Heart left ventricle (tissue), 16 donors: Measurements from ENCODE around the gene BCL6. TPM values are rescaled to one million over a fixed set of nuclear protein-coding genes. Genes with fewer than 3 reads are reported as not detected.
"Not testable (repeated sequence)": the region's sequence is repeated elsewhere in the genome, so short reads cannot be mapped to it uniquely, and the experiment has no call there.

Experiments
- ATAC-seq, 4 donors: fragments of 200-7000 bp; cut with Tn5 transposase; one replicate each; pipeline ENCODE4 v1.9.1; 2020 to 2022; ENCODE audit warnings: moderate library complexity in 4 of 4, mild to moderate bottlenecking in 3 of 4, moderate number of reproducible peaks in 1 of 4
- DNase-seq, 5 donors: peaks; one replicate each; pipeline ENCODE4 v3.0.0-alpha.2; 2020
- H3K27ac ChIP-seq, 12 donors: fragments of 200-600 bp; sonication (generic) in 4 of 12; one replicate each; pipeline versions ENCODE4 v1.5.0 to v1.8.0; 2016 to 2022; ENCODE audit warnings: mild to moderate bottlenecking in 2 of 12
- H3K27me3 ChIP-seq, 9 donors: fragments of 200-600 bp; sonication (generic) in 2 of 9; one replicate each; pipeline versions ENCODE4 v1.5.1 to v1.8.0; 2016 to 2022; ENCODE audit warnings: mild to moderate bottlenecking in 3 of 9
- H3K36me3 ChIP-seq, 9 donors: fragments of 200-600 bp; sonication (generic) in 2 of 9; one replicate each; pipeline versions ENCODE4 v1.5.0 to v1.8.0; 2018 to 2022; ENCODE audit warnings: mild to moderate bottlenecking in 2 of 9
- H3K4me1 ChIP-seq, 12 donors: fragments of 200-600 bp; sonication (generic) in 4 of 12; one replicate each; pipeline versions ENCODE4 v1.5.0 to v1.8.0; 2016 to 2022; ENCODE audit warnings: mild to moderate bottlenecking in 3 of 12
- H3K4me3 ChIP-seq, 12 donors: fragments of 200-600 bp; sonication (generic) in 4 of 12; one replicate each; pipeline versions ENCODE4 v1.5.0 to v1.8.0; 2017 to 2022; ENCODE audit warnings: mild to moderate bottlenecking in 9 of 12, moderate library complexity in 4 of 12
- H3K9me3 ChIP-seq, 12 donors: fragments of 200-600 bp; sonication (generic) in 4 of 12; one replicate each; pipeline versions ENCODE4 v1.5.0 to v1.8.0; 2016 to 2022; ENCODE audit warnings: mild to moderate bottlenecking in 1 of 12
- POLR2A ChIP-seq, 2 donors: fragments of 450-650 bp; IDR thresholded peaks; one replicate each; pipeline ENCODE4 v1.6.1; 2017; ENCODE audit warnings: antibody characterized with exemption in 2 of 2, mild to moderate bottlenecking in 2 of 2, moderate library complexity in 2 of 2
- WGBS, 4 donors: extraction: QIAGEN DNeasy Blood & Tissue Kit in 2 of 4; methylation state at CpG; one replicate each; pipeline versions ENCODE4 v1.1.5 to v1.1.7; 2013 to 2018; 5-methylcytosine and 5-hydroxymethylcytosine counted together
- intact Hi-C, 10 donors: fragments of 100-400 bp; cut with DNase I; formaldehyde crosslinking; loops; one replicate each; pipeline versions ENCODE4 v1.11.1 to v1.14.2; 2022
- polyA plus RNA-seq, 2 donors: library from polyadenylated mRNA; stranded (reverse); fragments of 200-250 nt; gene quantifications; one replicate each; pipeline ENCODE4 v1.2.3, GENCODE V29; 2013
- total RNA-seq, 9 donors: library from RNA; depleted of rRNA in 2 of 9; stranded (reverse); fragments of >200 nt in 2 of 9; fragmentation: NEBNext Ultra II Directional in 3 of 9; extraction: Animal tissue kit (Norgen Biotek cat#: 25700) in 3 of 9; gene quantifications; one replicate each; pipeline versions ENCODE4 v1.1.0 to v1.2.4, GENCODE V29; 2016 to 2023
- TF ChIP-seq, protein P1 (sequence below), 12 donors: fragments of 200-600 bp; sonication (generic) in 4 of 12; IDR thresholded peaks; one replicate each; pipeline versions ENCODE4 v1.5.0 to v1.8.0; 2018 to 2022; ENCODE audit warnings: antibody characterized with exemption in 12 of 12, mild to moderate bottlenecking in 5 of 12
- donor health status: ischemic (EF 13 %, LVEDD 7.1; RV severe dilation, severe dysfunction).
- donor health status: healthy with polysubstance abuse.
- donor health status: DM: no; HTN: yes; CAD: no.
- donor health status: DM: no; HTN: no; CAD: no.
- donor health status: ischemic (EF 25% LVEDD 6.9; RV normal size, moderate dysfunction).
- donor health status: ischemic (EF 25% LVEDD 5.7; RV mildly dilated, moderate dysfunction).
- donor health status: healthy.
- donor health status: DM: yes; HTN: yes; CAD: no.
- donor health status: ischemic (EF 35%, LVEDD 5.7; RV mildly dilated, moderate dysfunction).
- donor health status: nonischemic (EF 11% LVEDD 7.7; RV severe dilation, severe dysfunction).
- donor health status: DM: yes; HTN: yes; CAD: no.
- donor health status: PGD.
- donor health status: ischemic (EF 29% LVEDD 5.4; RV normal size, mild dysfunction).
- donor health status: nonischemic (EF 23%, LVEDD 6.1; RV moderate dilation, normal function).

The BCL6 gene
- total and polyA plus RNA-seq, 11 donors = 29.3 to 109 (median 45.7) TPM

DNA sequence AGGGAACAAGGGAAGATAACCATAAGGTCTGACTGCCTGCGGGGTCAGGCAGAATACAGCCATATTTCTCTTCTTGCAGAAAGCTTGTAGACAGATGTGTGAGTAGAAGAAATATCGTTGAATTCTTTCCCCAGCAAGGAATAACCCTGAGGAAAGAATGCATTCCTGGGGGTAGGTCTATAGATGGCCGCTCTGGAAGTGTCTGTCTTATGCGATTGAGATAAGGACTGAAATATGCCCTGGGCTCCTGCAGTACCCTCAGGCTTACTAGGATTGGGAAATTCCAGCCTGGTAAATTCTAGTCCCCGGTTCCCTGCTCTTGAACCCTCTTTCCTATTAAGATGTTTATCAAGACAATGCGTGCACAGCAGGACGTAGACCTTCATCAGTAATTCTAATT, 59.3 kb downstream of the BCL6 start:
- H3K27me3 ChIP-seq = peaks cover 0 to 12% (median 0%) of the 10 kb centered on the region in 9 donors
- no peak for TF ChIP-seq POLR2A (IDR thresholded peaks at IDR 0.05)
- TF ChIP-seq, protein P1, sequence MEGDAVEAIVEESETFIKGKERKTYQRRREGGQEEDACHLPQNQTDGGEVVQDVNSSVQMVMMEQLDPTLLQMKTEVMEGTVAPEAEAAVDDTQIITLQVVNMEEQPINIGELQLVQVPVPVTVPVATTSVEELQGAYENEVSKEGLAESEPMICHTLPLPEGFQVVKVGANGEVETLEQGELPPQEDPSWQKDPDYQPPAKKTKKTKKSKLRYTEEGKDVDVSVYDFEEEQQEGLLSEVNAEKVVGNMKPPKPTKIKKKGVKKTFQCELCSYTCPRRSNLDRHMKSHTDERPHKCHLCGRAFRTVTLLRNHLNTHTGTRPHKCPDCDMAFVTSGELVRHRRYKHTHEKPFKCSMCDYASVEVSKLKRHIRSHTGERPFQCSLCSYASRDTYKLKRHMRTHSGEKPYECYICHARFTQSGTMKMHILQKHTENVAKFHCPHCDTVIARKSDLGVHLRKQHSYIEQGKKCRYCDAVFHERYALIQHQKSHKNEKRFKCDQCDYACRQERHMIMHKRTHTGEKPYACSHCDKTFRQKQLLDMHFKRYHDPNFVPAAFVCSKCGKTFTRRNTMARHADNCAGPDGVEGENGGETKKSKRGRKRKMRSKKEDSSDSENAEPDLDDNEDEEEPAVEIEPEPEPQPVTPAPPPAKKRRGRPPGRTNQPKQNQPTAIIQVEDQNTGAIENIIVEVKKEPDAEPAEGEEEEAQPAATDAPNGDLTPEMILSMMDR (IDR thresholded peaks at IDR 0.05) = no peak
- DNase-seq = no peak
- peaks cover 0 to 23% (median 5%) of the 10 kb centered on the region in 12 donors for H3K9me3 ChIP-seq
- intact Hi-C loops = no loop called here
- no peak overlapping the region for H3K4me3 ChIP-seq
- no peak for ATAC-seq
- 88 to 95% (median 93%) methylated on average over 7 of the region's 7 CpGs for WGBS, 4 donors
- no peak overlapping the region for H3K27ac ChIP-seq
- no peaks in the 10 kb centered on the region for H3K4me1 ChIP-seq
- H3K36me3 ChIP-seq = no peaks in the 10 kb centered on the region

DNA sequence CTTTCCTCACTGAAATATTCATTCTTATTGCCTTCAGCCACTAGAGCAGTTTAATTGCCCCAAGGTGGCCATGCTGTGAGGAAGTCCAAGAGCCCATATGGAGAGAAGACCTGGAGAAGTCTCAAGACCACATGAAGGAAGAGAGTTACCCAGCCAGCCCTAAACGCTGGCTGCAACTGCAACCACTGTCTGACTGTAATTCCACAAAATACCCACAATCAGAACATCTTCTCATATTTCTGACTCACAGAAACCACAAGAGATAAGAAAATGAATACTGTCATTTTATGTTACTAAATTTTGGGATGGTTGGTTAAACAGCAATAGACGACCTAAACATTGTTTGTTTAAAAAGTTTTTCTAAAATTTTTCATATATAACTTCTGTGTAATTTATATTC, 60.4 kb downstream of the BCL6 start:
- no peak overlapping the region for H3K27ac ChIP-seq
- 56 to 73% (median 67%) methylated on average over 2 of the region's 2 CpGs for WGBS, 4 donors

DNA sequence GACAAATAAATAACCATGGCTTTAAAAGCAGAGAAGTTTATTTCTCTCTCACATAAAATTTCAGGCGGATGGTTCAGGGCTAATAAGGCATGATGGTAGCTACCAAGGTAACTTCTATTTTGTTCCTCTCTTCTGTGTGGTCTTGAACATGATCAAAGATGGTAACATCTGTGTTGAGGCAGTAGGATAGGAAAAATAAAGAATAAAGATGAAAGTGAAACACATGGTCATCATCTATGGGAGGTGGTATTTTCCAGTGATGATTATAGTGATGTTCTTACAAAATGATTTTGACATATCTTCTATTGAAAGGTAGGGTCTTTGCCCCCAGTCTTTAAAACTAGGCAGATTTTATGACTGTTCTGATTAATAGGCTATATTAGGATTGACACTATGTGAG, 60.8 kb downstream of the BCL6 start:
- peaks cover 0 to 23% (median 5%) of the 10 kb centered on the region in 12 donors for H3K9me3 ChIP-seq
- no peak overlapping the region for H3K4me3 ChIP-seq
- no peak for TF ChIP-seq POLR2A (IDR thresholded peaks at IDR 0.05)
- TF ChIP-seq, protein P1 (IDR thresholded peaks at IDR 0.05) = no peak
- H3K27ac ChIP-seq = no peak overlapping the region
- H3K27me3 ChIP-seq = peaks cover 0 to 10% (median 0%) of the 10 kb centered on the region in 9 donors
- DNase-seq (no peak), ATAC-seq (no peak)
- intact Hi-C loops = no loop called here
- 85 to 97% (median 97%) methylated on average over 1 of the region's 1 CpG for WGBS, 4 donors
- H3K36me3 ChIP-seq = no peaks in the 10 kb centered on the region
- peaks cover 0 to 1% (median under 1%) of the 10 kb centered on the region in 12 donors for H3K4me1 ChIP-seq

More for the DNA sequence above, 60.4 kb downstream of the BCL6 start:
- H3K4me3 ChIP-seq = no peak overlapping the region
- TF ChIP-seq POLR2A (IDR thresholded peaks at IDR 0.05) = no peak
- TF ChIP-seq, protein P1 (IDR thresholded peaks at IDR 0.05) = no peak
- no peaks in the 10 kb centered on the region for H3K4me1 ChIP-seq
- H3K27me3 ChIP-seq = peaks cover 0 to 14% (median 0%) of the 10 kb centered on the region in 9 donors
- peaks cover 0 to 23% (median 5%) of the 10 kb centered on the region in 12 donors for H3K9me3 ChIP-seq
- DNase-seq = no peak
- intact Hi-C loops = no loop called here
- ATAC-seq = no peak
- no peaks in the 10 kb centered on the region for H3K36me3 ChIP-seq

DNA sequence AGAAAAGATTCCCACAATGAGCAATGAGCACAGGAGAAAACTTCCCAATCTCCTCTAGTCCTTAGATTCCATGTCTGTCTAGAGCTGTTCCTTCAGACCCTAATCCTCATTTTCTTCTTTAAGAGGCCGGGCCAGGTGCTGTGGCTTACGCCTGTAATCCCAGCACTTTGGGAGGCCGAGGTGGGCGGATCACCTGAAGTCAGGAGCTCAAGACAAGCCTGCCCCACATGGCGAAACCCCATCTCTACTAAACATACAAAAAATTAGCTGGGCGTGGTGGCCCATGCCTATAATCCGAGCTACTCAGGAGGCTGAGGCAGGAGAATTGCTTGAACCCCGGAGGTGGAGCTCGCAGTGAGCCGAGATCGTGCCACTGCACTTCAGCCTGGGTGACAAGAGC, 63.5 kb downstream of the BCL6 start:
- H3K36me3 ChIP-seq, H3K4me3 ChIP-seq, H3K27me3 ChIP-seq, H3K27ac ChIP-seq, ATAC-seq, DNase-seq: not testable (repeated sequence)
- 87 to 90% (median 88%) methylated on average over 11 of the region's 11 CpGs for WGBS, 4 donors
- intact Hi-C loops = loop anchor here in 2 of 10 donors (2.0 kb wide), 2 partner anchors 31 to 459 kb away; no protein-coding TSS in a partner anchor
- peaks cover 0 to 11% (median 6%) of the 10 kb centered on the region in 12 donors for H3K4me1 ChIP-seq
- peaks cover 0 to 22% (median 5%) of the 10 kb centered on the region in 12 donors for H3K9me3 ChIP-seq
